Mucosa of gallbladder (tissue), 1 donor: ENCODE results near the gene KCNN3. TPM values are rescaled to one million over a fixed set of nuclear protein-coding genes. Genes with fewer than 3 reads are reported as not detected.
"Not testable (repeated sequence)": the region's sequence is repeated elsewhere in the genome, so short reads cannot be mapped to it uniquely, and the experiment has no call there.

Experiments
- DNase-seq: peaks from one replicate; pipeline ENCODE4 v3.0.0-alpha.2; 2020; ENCODE audit warnings: low spot score
- total RNA-seq: library from RNA; stranded (reverse); gene quantifications from one replicate; pipeline ENCODE4 v1.2.1, GENCODE V29; 2021
- donor health status: DM: no; HTN: no; CAD: no.

KCNN3 gene
- 3.9 TPM for total RNA-seq

- DNase-seq = peak; percentile 93
These were observed at the start of gene KCNN3 for GRCh38 chr1:154870115-154870571. TSS of gene KCNN3 (minus strand) at chr1:154870281. CDS start at chr1:154869964, 317 bp downstream.

GRCh38 chr1:154913273-154913672 lies 43.2 kb upstream of the KCNN3 start:
- DNase-seq = no peak

- no peak for DNase-seq
These were observed 42.7 kb upstream of the KCNN3 start for GRCh38 chr1:154912755-154913154.

GRCh38 chr1:154911691-154912550 lies 41.8 kb upstream of the KCNN3 start:
- no peak for DNase-seq

- DNase-seq = no peak
These were observed 40.8 kb upstream of the KCNN3 start for GRCh38 chr1:154910851-154911250.

- DNase-seq = no peak
These were observed 38.9 kb upstream of the KCNN3 start for GRCh38 chr1:154908937-154909336.

GRCh38 chr1:154908129-154908528 lies 38.0 kb upstream of the KCNN3 start:
- DNase-seq = not testable (repeated sequence)

- DNase-seq = no peak
These were observed 36.6 kb upstream of the KCNN3 start for GRCh38 chr1:154906621-154907081.

- DNase-seq = no peak
These were observed 33.0 kb upstream of the KCNN3 start for GRCh38 chr1:154902938-154903566.

- DNase-seq = no peak
These were observed 31.5 kb upstream of the KCNN3 start for GRCh38 chr1:154901591-154901990.

- no peak for DNase-seq
These were observed 29.0 kb upstream of the KCNN3 start for GRCh38 chr1:154899041-154899440.

- no peak for DNase-seq
These were observed 26.7 kb upstream of the KCNN3 start for GRCh38 chr1:154896771-154897286.

- DNase-seq = no peak
These were observed 25.7 kb upstream of the KCNN3 start for GRCh38 chr1:154895798-154896197.

- DNase-seq = no peak
These were observed 21.4 kb upstream of the KCNN3 start for GRCh38 chr1:154891452-154891851.

- no peak for DNase-seq
These were observed 18.7 kb upstream of the KCNN3 start for GRCh38 chr1:154888757-154889156.

GRCh38 chr1:154886281-154887015 lies 16.4 kb upstream of the KCNN3 start:
- DNase-seq = no peak

GRCh38 chr1:154884869-154885701 lies 15.0 kb upstream of the KCNN3 start:
- DNase-seq = no peak

GRCh38 chr1:154883919-154884868 lies 14.1 kb upstream of the KCNN3 start:
- no peak for DNase-seq

- no peak for DNase-seq
These were observed 11.9 kb upstream of the KCNN3 start for GRCh38 chr1:154881820-154882535.
